ENCODE measurements around the gene RSBN1L.

- TF ChIP-seq JUN (IDR thresholded peaks at IDR 0.05; ENCODE audit: low read depth, low read length) (no peak), RBBP5 (IDR thresholded peaks at IDR 0.05; ENCODE audit: borderline replicate concordance, low read depth, low read length) (no peak), MAFK (IDR thresholded peaks at IDR 0.05; ENCODE audit: low read depth, low read length) (no peak), ZNF274 (IDR thresholded peaks at IDR 0.05; ENCODE audit: borderline replicate concordance, extremely low read depth, low read length) (no peak)
- TF ChIP-seq, protein P1, sequence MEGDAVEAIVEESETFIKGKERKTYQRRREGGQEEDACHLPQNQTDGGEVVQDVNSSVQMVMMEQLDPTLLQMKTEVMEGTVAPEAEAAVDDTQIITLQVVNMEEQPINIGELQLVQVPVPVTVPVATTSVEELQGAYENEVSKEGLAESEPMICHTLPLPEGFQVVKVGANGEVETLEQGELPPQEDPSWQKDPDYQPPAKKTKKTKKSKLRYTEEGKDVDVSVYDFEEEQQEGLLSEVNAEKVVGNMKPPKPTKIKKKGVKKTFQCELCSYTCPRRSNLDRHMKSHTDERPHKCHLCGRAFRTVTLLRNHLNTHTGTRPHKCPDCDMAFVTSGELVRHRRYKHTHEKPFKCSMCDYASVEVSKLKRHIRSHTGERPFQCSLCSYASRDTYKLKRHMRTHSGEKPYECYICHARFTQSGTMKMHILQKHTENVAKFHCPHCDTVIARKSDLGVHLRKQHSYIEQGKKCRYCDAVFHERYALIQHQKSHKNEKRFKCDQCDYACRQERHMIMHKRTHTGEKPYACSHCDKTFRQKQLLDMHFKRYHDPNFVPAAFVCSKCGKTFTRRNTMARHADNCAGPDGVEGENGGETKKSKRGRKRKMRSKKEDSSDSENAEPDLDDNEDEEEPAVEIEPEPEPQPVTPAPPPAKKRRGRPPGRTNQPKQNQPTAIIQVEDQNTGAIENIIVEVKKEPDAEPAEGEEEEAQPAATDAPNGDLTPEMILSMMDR (IDR thresholded peaks at IDR 0.05; ENCODE audit: control extremely low read depth in 1 of 3, insufficient read depth in 1 of 3, low read depth in 1 of 3, low read length in 3 of 3), result no peak
Measured at GRCh38 chr7:77820967-77821366, 124.7 kb downstream of the RSBN1L start.

Measured in H1 (cell line).